Common myeloid progenitor, CD34-positive (primary cell): ENCODE data around the gene RHBG.

Source experiments
- CTCF ChIA-PET: fragments of 350-600 bp; sonication (Branson Sonifier 250); formaldehyde crosslinking; loops from one replicate; lab custom pipeline; 2021; ENCODE audit warnings: antibody characterized with exemption; lab: Charles Lee
- POLR2A ChIA-PET: fragments of 350-600 bp; sonication (Branson Sonifier 250); formaldehyde crosslinking; loops from one replicate; lab custom pipeline; 2021; ENCODE audit warnings: antibody characterized with exemption; lab: Charles Lee
- DNase-seq, 3 donors: peaks; one replicate each; pipeline versions ENCODE4 v3.0.0 to v3.0.0-alpha.2; 2013
- H3K27ac ChIP-seq, 2 experiments: 1 replicate in 1 of 2; 2 replicates in 1 of 2; pipeline ENCODE4 v1.7.0; 2013; ENCODE audit warnings: inconsistent platforms in 2 of 2, low read length in 2 of 2, mild to moderate bottlenecking in 2 of 2, low read depth in 1 of 2, moderate library complexity in 1 of 2; ENCODE audit not compliant: severe bottlenecking in 2 of 2, insufficient read depth in 1 of 2, poor library complexity in 1 of 2
- H3K27me3 ChIP-seq, 5 experiments: replicated peaks in 2 of 5; 1 replicate in 3 of 5; 2 replicates in 2 of 5; pipeline versions ENCODE4 v1.6.1 to v1.7.0; 2013; ENCODE audit warnings: low read length in 4 of 5, mild to moderate bottlenecking in 2 of 5, moderate library complexity in 2 of 5, inconsistent platforms in 1 of 5; ENCODE audit not compliant: insufficient read depth in 5 of 5, control insufficient read depth in 4 of 5
- H3K36me3 ChIP-seq, 4 experiments: 1 replicate in 2 of 4; 2 replicates in 2 of 4; pipeline versions ENCODE4 v1.6.1 to v1.7.0; 2013; ENCODE audit warnings: low read length in 3 of 4, control low read depth in 1 of 4, mild to moderate bottlenecking in 1 of 4; ENCODE audit not compliant: control insufficient read depth in 4 of 4, insufficient read depth in 4 of 4
- H3K4me1 ChIP-seq, 4 experiments: 1 replicate in 3 of 4; 2 replicates in 1 of 4; pipeline versions ENCODE4 v1.6.1 to v1.7.1; 2013; ENCODE audit warnings: low read length in 3 of 4, mild to moderate bottlenecking in 3 of 4, control low read depth in 1 of 4, inconsistent platforms in 1 of 4, moderate library complexity in 1 of 4; ENCODE audit not compliant: control insufficient read depth in 4 of 4, insufficient read depth in 4 of 4; ENCODE audit errors: control extremely low read depth in 1 of 4
- H3K4me3 ChIP-seq, 7 experiments: 1 replicate in 4 of 7; 2 replicates in 3 of 7; pipeline versions ENCODE4 v1.5.1 to v1.7.0; 2013; ENCODE audit warnings: mild to moderate bottlenecking in 7 of 7, low read length in 6 of 7, moderate library complexity in 6 of 7, inconsistent platforms in 2 of 7, low read depth in 2 of 7, control low read depth in 1 of 7; ENCODE audit not compliant: insufficient read depth in 4 of 7, control insufficient read depth in 1 of 7; ENCODE audit errors: extremely low read depth in 1 of 7
- H3K9me3 ChIP-seq, 5 experiments: 1 replicate in 4 of 5; 2 replicates in 1 of 5; pipeline versions ENCODE4 v1.6.1 to v1.7.1; 2013; ENCODE audit warnings: low read length in 4 of 5, mild to moderate bottlenecking in 2 of 5, inconsistent platforms in 1 of 5, low read depth in 1 of 5, moderate library complexity in 1 of 5; ENCODE audit not compliant: control insufficient read depth in 4 of 5, insufficient read depth in 2 of 5; ENCODE audit errors: control extremely low read depth in 1 of 5
- WGBS: methylation state at CpG from one replicate; pipeline ENCODE4 v1.1.5; 2013; ENCODE audit not compliant: insufficient coverage; 5-methylcytosine and 5-hydroxymethylcytosine counted together

RHBG gene

GRCh38 chr1:156432669-156433018 is 63.6 kb downstream of the RHBG start:
- POLR2A ChIA-PET = no interaction called here
- H3K36me3 ChIP-seq = no peaks in the 10 kb centered on the region
- H3K4me3 ChIP-seq = no peak overlapping the region
- peaks cover 30 to 100% (median 70%) of the 10 kb centered on the region in 5 experiments for H3K27me3 ChIP-seq
- no peak overlapping the region for H3K27ac ChIP-seq
- H3K4me1 ChIP-seq = peaks cover 0 to 16% (median 9%) of the 10 kb centered on the region in 4 experiments
- CTCF ChIA-PET = interaction anchor here (0.6 to 8.3 kb wide), 8 partner anchors 10 to 70 kb away, joined by 3 to 88 read pairs (median 11); no protein-coding TSS in a partner anchor
- DNase-seq = no peak
- WGBS = 6% methylated on average over 11 of the region's 11 CpGs
- no peaks in the 10 kb centered on the region for H3K9me3 ChIP-seq

DNA sequence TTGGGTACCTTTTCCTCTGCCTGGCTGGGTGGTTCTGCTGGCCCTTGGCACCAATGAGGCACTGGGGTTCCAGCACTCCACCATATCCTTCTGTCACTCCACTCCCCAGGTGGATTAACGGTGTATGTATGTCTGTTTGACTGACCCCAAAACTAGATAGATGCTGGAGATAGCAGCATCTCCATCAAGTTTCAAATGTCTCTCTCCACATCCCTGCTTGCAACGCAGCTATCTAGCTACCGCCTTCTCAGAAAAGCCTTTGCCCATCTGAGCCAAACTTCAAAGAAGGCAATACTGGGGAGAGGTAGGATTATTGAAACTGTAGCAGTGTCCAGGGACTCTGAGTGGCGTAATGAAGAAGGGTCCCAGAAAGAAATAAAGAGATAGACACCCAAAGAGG is 64.0 kb downstream of the RHBG start:
- no peak overlapping the region for H3K4me3 ChIP-seq
- POLR2A ChIA-PET = no interaction called here
- no peak for DNase-seq
- WGBS = 27% methylated on average over 3 of the region's 4 CpGs
- no peak overlapping the region for H3K27ac ChIP-seq
- no peaks in the 10 kb centered on the region for H3K9me3 ChIP-seq
- CTCF ChIA-PET = interaction anchor here (1.0 to 8.3 kb wide), 7 partner anchors 9 to 48 kb away, joined by 3 to 88 read pairs (median 11); no protein-coding TSS in a partner anchor
- peaks cover 0 to 18% (median 9%) of the 10 kb centered on the region in 4 experiments for H3K4me1 ChIP-seq
- peaks cover 32 to 100% (median 69%) of the 10 kb centered on the region in 5 experiments for H3K27me3 ChIP-seq
- no peaks in the 10 kb centered on the region for H3K36me3 ChIP-seq

GRCh38 chr1:156433602-156434001 is 64.6 kb downstream of the RHBG start:
- WGBS = 80% methylated on average over 1 of the region's 1 CpG
- CTCF ChIA-PET = interaction anchor here (1.0 to 8.3 kb wide), 6 partner anchors 8 to 48 kb away, joined by 3 to 88 read pairs (median 21); no protein-coding TSS in a partner anchor
- no peak overlapping the region for H3K27ac ChIP-seq
- H3K27me3 ChIP-seq = peaks cover 34 to 100% (median 68%) of the 10 kb centered on the region in 5 experiments
- H3K9me3 ChIP-seq = no peaks in the 10 kb centered on the region
- peaks cover 0 to 20% (median 10%) of the 10 kb centered on the region in 4 experiments for H3K4me1 ChIP-seq
- no peaks in the 10 kb centered on the region for H3K36me3 ChIP-seq
- POLR2A ChIA-PET = no interaction called here
- DNase-seq = no peak
- H3K4me3 ChIP-seq = no peak overlapping the region
